Osteoblast (primary cell): ENCODE data around the gene GPR84. TPM values are rescaled to one million over a fixed set of nuclear protein-coding genes. Genes with fewer than 3 reads are reported as not detected.
"Not testable (repeated sequence)": the region's sequence is repeated elsewhere in the genome, so short reads cannot be mapped to it uniquely, and the experiment has no call there.

ENCODE experiments used
- DNase-seq: peaks from one replicate; pipeline ENCODE4 v3.0.0; 2011; ENCODE audit warnings: low spot score, mixed read lengths; ENCODE audit not compliant: insufficient read length; ENCODE audit errors: missing footprints
- H2AFZ ChIP-seq: 2 replicates; pipeline ENCODE4 v1.6.0; 2011; ENCODE audit warnings: mild to moderate bottlenecking, low read length
- H3K27ac ChIP-seq: 2 replicates; pipeline ENCODE4 v1.5.1; 2011; ENCODE audit warnings: mild to moderate bottlenecking, low read depth, low read length, moderate library complexity
- H3K27me3 ChIP-seq: 2 replicates; pipeline ENCODE4 v1.6.0; 2012; ENCODE audit warnings: mild to moderate bottlenecking, control low read depth, inconsistent platforms, low read length, moderate library complexity; ENCODE audit not compliant: insufficient read depth
- H3K36me3 ChIP-seq: 2 replicates; pipeline ENCODE4 v1.5.1; 2011; ENCODE audit warnings: mild to moderate bottlenecking, low read length, control low read depth, moderate library complexity; ENCODE audit not compliant: insufficient read depth
- H3K4me1 ChIP-seq: 2 replicates; pipeline ENCODE4 v1.5.1; 2011; ENCODE audit warnings: mild to moderate bottlenecking, low read length, control low read depth, moderate library complexity; ENCODE audit not compliant: insufficient read depth
- H3K4me2 ChIP-seq: 2 replicates; pipeline ENCODE4 v1.6.0; 2011; ENCODE audit warnings: mild to moderate bottlenecking, low read length; ENCODE audit not compliant: insufficient read depth
- H3K4me3 ChIP-seq: fragments of 200-600 bp; sonication (generic); 3 replicates; pipeline ENCODE4 v1.5.1; 2012; ENCODE audit warnings: mild to moderate bottlenecking, low read length, inconsistent platforms; ENCODE audit not compliant: insufficient read depth
- H3K79me2 ChIP-seq: 2 replicates; pipeline ENCODE4 v1.6.0; 2012; ENCODE audit warnings: mild to moderate bottlenecking, low read length, control low read depth, inconsistent platforms; ENCODE audit not compliant: insufficient read depth
- H3K9me3 ChIP-seq: 2 replicates; pipeline ENCODE4 v1.5.1; 2011; ENCODE audit warnings: low read depth, low read length, control low read depth
- H4K20me1 ChIP-seq: 2 replicates; pipeline ENCODE4 v1.6.0; 2012; ENCODE audit warnings: mild to moderate bottlenecking, low read length, control low read depth; ENCODE audit not compliant: insufficient read depth
- CTCF ChIP-seq: IDR thresholded peaks from 2 replicates; pipeline ENCODE4 v1.5.1; 2011; ENCODE audit warnings: mild to moderate bottlenecking, low read depth, low read length, moderate library complexity; ENCODE audit errors: extremely low read depth
- small RNA-seq: library from RNA; depleted of rRNA; stranded (forward); fragments of <200 nt; gene quantifications from one replicate; pipeline ENCODE3, GENCODE V24; 2012
- total RNA-seq: library from RNA; depleted of rRNA; stranded (reverse); fragments of >200 nt; gene quantifications from 2 replicates; pipeline ENCODE4 v1.2.3, GENCODE V29; 2012

The GPR84 gene
- total RNA-seq, 1 donor, result 0.36 TPM

GRCh38 chr12:54328595-54329337 is 35.5 kb downstream of the GPR84 start:
- Histone ChIP-seq H3K4me3 (no peak overlapping the region), H3K4me1 (peaks cover 30% of the 10 kb centered on the region), H3K27ac (peak overlapping the region; percentile 18), H3K27me3 (no peaks in the 10 kb centered on the region), H3K36me3 (peaks cover 16% of the 10 kb centered on the region), H3K4me2 (peak overlapping the region; percentile 32), H2AFZ (no peak overlapping the region), H4K20me1 (no peaks in the 10 kb centered on the region), H3K9me3 (no peaks in the 10 kb centered on the region), H3K79me2 (peaks cover 80% of the 10 kb centered on the region)
- TF ChIP-seq CTCF, result no peak
- DNase-seq, result no peak

GRCh38 chr12:54325442-54326109 is 38.7 kb downstream of the GPR84 start:
- Histone ChIP-seq H3K79me2 (peaks cover 50% of the 10 kb centered on the region), H3K4me2 (peak overlapping the region; percentile 99), H3K4me1 (peaks cover 26% of the 10 kb centered on the region), H2AFZ (peak overlapping the region; percentile 56), H3K27ac (peak overlapping the region; percentile 97), H3K4me3 (peak overlapping the region; percentile 79)
- not testable (repeated sequence) for H3K9me3 ChIP-seq, H3K36me3 ChIP-seq, H3K27me3 ChIP-seq, DNase-seq, H4K20me1 ChIP-seq

- peak; percentile 96 for DNase-seq
- no peaks in the 10 kb centered on the region for H3K9me3 ChIP-seq
- H3K4me3 ChIP-seq, result peak within 1 kb of the TSS; percentile 79
- H4K20me1 ChIP-seq, result no peaks in the 10 kb centered on the region
- peak within 1 kb of the TSS; percentile 98 for H2AFZ ChIP-seq
- H3K27me3 ChIP-seq, result no peaks in the 10 kb centered on the region
- peak; percentile 85 for TF ChIP-seq CTCF
- peak within 1 kb of the TSS; percentile 97 for H3K27ac ChIP-seq
- H3K79me2 ChIP-seq, result peaks cover 43% of the 10 kb centered on the region
- peaks cover 19% of the 10 kb centered on the region for H3K4me1 ChIP-seq
- peaks cover 4% of the 10 kb centered on the region for H3K36me3 ChIP-seq
- peak within 1 kb of the TSS; percentile 99 for H3K4me2 ChIP-seq
These were observed 39.5 kb downstream of the GPR84 start, which contains the start of gene COPZ1 for GRCh38 chr12:54324617-54325441. TSS of gene COPZ1 (plus strand) at chr12:54325131. CDS start at chr12:54325164, 33 bp downstream.

GRCh38 chr12:54321363-54321762 is 42.9 kb downstream of the GPR84 start:
- Histone ChIP-seq H3K4me2 (no peak overlapping the region), H4K20me1 (no peaks in the 10 kb centered on the region), H2AFZ (no peak overlapping the region), H3K79me2 (peaks cover 11% of the 10 kb centered on the region), H3K27ac (no peak overlapping the region), H3K4me1 (peaks cover 4% of the 10 kb centered on the region), H3K36me3 (peaks cover under 1% of the 10 kb centered on the region), H3K4me3 (no peak overlapping the region), H3K27me3 (no peaks in the 10 kb centered on the region), H3K9me3 (no peaks in the 10 kb centered on the region)
- DNase-seq, result no peak
- TF ChIP-seq CTCF, result no peak

Small RNA genes within 50 kb of the gene (small RNA-seq; reads per million reads assigned to genes)
- gene MIR148B (609 reads per million, percentile 99 among the genes with 10 or more reads in this experiment), gene RN7SL744P (not detected), gene RNU6-950P (not detected)

Other genes starting within 250 kb of the GPR84 start
- 23.5 and 36.5 TPM in 2 replicates for gene SMUG1, start 175.5 kb downstream of the GPR84 start, total RNA-seq
- 37.1 and 37.6 TPM in 2 replicates for gene CBX5, start 84.4 kb downstream of the GPR84 start, total RNA-seq
- 217 and 232 TPM in 2 replicates for gene HNRNPA1, start 83.8 kb downstream of the GPR84 start, total RNA-seq
- gene NFE2, start 63.5 kb downstream of the GPR84 start, total RNA-seq, result 1.4 and 2.7 TPM in 2 replicates
- 96.9 and 104 TPM in 2 replicates for gene COPZ1, start 39.4 kb downstream of the GPR84 start, total RNA-seq
- 0.72 and 0.88 TPM in 2 replicates for gene ZNF385A, start 20.2 kb upstream of the GPR84 start, total RNA-seq
- gene ITGA5, start 54.8 kb upstream of the GPR84 start, total RNA-seq, result 336 and 401 TPM in 2 replicates
- gene GTSF1, start 109.1 kb upstream of the GPR84 start, total RNA-seq, result not detected in 2 replicates
- gene NCKAP1L, start 133.3 kb upstream of the GPR84 start, total RNA-seq, result under 0.01 and 0.36 TPM in 2 replicates
- under 0.01 TPM in 1 of 2 replicates, not detected in the other for gene PDE1B, start 185.1 kb upstream of the GPR84 start, total RNA-seq
- 0.36 TPM in 1 of 2 replicates, not detected in the other for gene PPP1R1A, start 224.2 kb upstream of the GPR84 start, total RNA-seq